ENCODE data around the gene SLC43A2. TPM values are rescaled to one million over a fixed set of nuclear protein-coding genes. Genes with fewer than 3 reads are reported as not detected.

Gene SLC43A2
- total and polyA plus RNA-seq, 10 of the 15 experiments (the other 5 are each of a cell fraction or from before 2014, with no cell fraction given): 0.03 to 14.0 (median 5.3) TPM

DNA sequence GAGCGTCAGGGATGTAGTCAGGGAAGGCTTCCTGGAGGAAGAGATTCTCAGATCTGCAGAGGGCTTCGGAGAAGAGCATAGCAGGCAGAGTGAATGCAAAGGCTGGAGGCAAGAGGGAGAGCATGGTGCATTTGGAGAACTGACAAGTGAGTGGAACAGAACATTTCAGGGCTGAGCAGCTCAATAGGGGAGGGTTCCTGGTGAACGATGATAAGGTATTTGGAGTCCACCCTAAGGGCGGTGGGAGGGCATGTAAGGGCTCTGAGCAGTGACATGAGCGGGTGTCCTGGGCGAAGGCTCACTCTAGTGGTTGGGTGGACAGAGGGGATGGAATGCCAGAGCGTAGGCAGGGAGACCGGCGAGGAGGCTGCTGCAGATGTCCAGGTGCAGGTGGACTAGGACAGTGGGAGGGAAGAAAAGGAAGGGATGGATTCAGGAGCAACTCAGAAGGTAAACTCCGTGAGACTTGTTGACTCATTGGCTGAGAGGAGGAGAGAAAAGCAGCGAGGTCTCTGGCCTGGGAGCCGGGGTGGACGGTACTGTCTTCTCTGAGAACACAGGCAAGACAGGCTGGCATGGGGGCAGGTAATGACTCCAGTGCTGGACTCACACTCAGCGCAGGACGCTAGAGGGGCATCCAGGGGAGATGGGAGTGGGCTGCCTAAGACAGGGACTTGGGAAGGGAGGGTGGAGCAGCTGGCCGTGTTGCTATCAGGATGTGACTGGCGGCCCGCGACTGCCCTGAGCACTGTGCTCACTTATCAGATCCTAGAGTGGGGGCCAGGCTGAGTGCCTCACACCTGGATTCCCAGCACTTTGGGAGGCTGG, 64.6 kb downstream of the SLC43A2 start:
- CTCF ChIA-PET: interaction anchor here (1.1 to 3.8 kb wide), 3 partner anchors 9 to 198 kb away, joined by 4 to 22 read pairs (median 4); partner anchors contain the start of gene SLC43A2
- intact Hi-C loops (cut with micrococcal nuclease; ENCODE audit: unreplicated experiment): loop anchor here (5.0 kb wide), 1 partner anchor 153 kb away; no protein-coding TSS in a partner anchor
- Histone ChIP-seq H3K27ac (ENCODE audit: control insufficient read depth, insufficient read depth) (no peak overlapping the region), H4K20me1 (ENCODE audit: control insufficient read depth, insufficient read depth) (peaks cover 6% of the 10 kb centered on the region; the same call in 1 of the 2 replicates), H3K27me3 (replicated peaks in 1 of 2; ENCODE audit: control insufficient read depth in 2 of 2, insufficient read depth in 2 of 2, low read length in 1 of 2) (no peaks in the 10 kb centered on the region), H3K4me2 (ENCODE audit: control insufficient read depth, insufficient read depth) (no peak overlapping the region), H2AFZ (ENCODE audit: control insufficient read depth, low read depth, low read length) (no peak overlapping the region), H3K9ac (ENCODE audit: control insufficient read depth, insufficient read depth, low read length) (no peak overlapping the region), H3K9me3 (replicated peaks; ENCODE audit: control insufficient read depth, insufficient read depth, low read length) (no peaks in the 10 kb centered on the region), H3K79me2 (ENCODE audit: control insufficient read depth, insufficient read depth, low read length) (peaks cover 32% of the 10 kb centered on the region), H3K4me3 (no peak overlapping the region), H3K36me3 (ENCODE audit: control insufficient read depth in 2 of 2, insufficient read depth in 2 of 2, low read length in 1 of 2) (peaks cover 0 to 3% of the 10 kb centered on the region in 2 experiments; a peak in 2 of 4 replicates), H3K4me1 (ENCODE audit: control insufficient read depth, insufficient read depth, low read length) (peaks cover 20% of the 10 kb centered on the region)
- BruUV-seq (replicated peaks): no TSS peak
- RAD21 ChIA-PET (ENCODE audit: unreplicated experiment): interaction anchor here (0.6 kb wide), 1 partner anchor 68 kb away, joined by 3 read pairs; no protein-coding TSS in a partner anchor
- TF ChIP-seq BHLHE40 (IDR thresholded peaks at IDR 0.05; ENCODE audit: borderline replicate concordance in 1 of 2, low read depth in 2 of 2, low read length in 1 of 2) (no peak), BACH1 (IDR thresholded peaks at IDR 0.05; ENCODE audit: borderline replicate concordance) (no peak), TAF1 (IDR thresholded peaks at IDR 0.05; ENCODE audit: borderline replicate concordance, low read depth, low read length) (no peak), PML (IDR thresholded peaks at IDR 0.05; ENCODE audit: low read length) (no peak), TCF3 (IDR thresholded peaks at IDR 0.05; ENCODE audit: borderline replicate concordance, insufficient read depth, low read depth, low read length) (no peak), BMI1 (IDR thresholded peaks at IDR 0.05; ENCODE audit: borderline replicate concordance) (no peak), SREBF1 (IDR thresholded peaks at IDR 0.05; ENCODE audit: low read length) (no peak), CBFB (IDR thresholded peaks at IDR 0.05; ENCODE audit: low read depth) (no peak), CBX3 (IDR thresholded peaks at IDR 0.05; ENCODE audit: borderline replicate concordance, low read depth) (no peak), HDAC6 (IDR thresholded peaks at IDR 0.05; ENCODE audit: unreplicated experiment) (no peak), EED (IDR thresholded peaks at IDR 0.05; ENCODE audit: low read depth) (no peak), DPF2 (IDR thresholded peaks at IDR 0.05) (no peak), TCF7 (IDR thresholded peaks at IDR 0.05; ENCODE audit: borderline replicate concordance) (no peak), YBX1 (IDR thresholded peaks at IDR 0.05) (no peak)
- TF ChIP-seq, protein P1, sequence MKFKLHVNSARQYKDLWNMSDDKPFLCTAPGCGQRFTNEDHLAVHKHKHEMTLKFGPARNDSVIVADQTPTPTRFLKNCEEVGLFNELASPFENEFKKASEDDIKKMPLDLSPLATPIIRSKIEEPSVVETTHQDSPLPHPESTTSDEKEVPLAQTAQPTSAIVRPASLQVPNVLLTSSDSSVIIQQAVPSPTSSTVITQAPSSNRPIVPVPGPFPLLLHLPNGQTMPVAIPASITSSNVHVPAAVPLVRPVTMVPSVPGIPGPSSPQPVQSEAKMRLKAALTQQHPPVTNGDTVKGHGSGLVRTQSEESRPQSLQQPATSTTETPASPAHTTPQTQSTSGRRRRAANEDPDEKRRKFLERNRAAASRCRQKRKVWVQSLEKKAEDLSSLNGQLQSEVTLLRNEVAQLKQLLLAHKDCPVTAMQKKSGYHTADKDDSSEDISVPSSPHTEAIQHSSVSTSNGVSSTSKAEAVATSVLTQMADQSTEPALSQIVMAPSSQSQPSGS (IDR thresholded peaks at IDR 0.05; ENCODE audit: low read length): no peak
- SMC1A ChIA-PET (ENCODE audit: uncharacterized antibody, unreplicated experiment): no interaction called here
- WGBS (ENCODE audit: insufficient coverage, insufficient replicate concordance, low lambda C conversion rate, missing lambda C conversion rate): 76% methylated on average over 19 of the region's 19 CpGs
- DNase-seq (ENCODE audit: low read depth, low spot score) (no peak), FAIRE-seq (no peak), ATAC-seq (no peak)
- POLR2A ChIA-PET: interaction anchor here (0.7 kb wide), 1 partner anchor 131 kb away, joined by 5 read pairs; no protein-coding TSS in a partner anchor
- in situ Hi-C loops (cut with MboI): no loop called here

Measured in GM12878 (cell line).